Ureter (tissue), 1 donor: ENCODE results near the gene NPHP4. TPM values are rescaled to one million over a fixed set of nuclear protein-coding genes. Genes with fewer than 3 reads are reported as not detected.

Experiments
- DNase-seq: peaks from one replicate; pipeline ENCODE4 v3.0.0-alpha.2; 2020; ENCODE audit warnings: low spot score
- total RNA-seq: library from RNA; stranded (reverse); gene quantifications from one replicate; pipeline ENCODE4 v1.2.4, GENCODE V29; 2023
- donor health status: DM: yes; HTN: yes; CAD: no.

NPHP4 gene
- total RNA-seq, 1 donor from 2014 or later = 15.3 TPM

- no peak for DNase-seq
These were observed 41.0 kb downstream of the NPHP4 start for GRCh38 chr1:5950994-5951785.

- no peak for DNase-seq
These were observed 41.9 kb downstream of the NPHP4 start for GRCh38 chr1:5950201-5950895.

- DNase-seq = peak; percentile 5
These were observed 42.5 kb downstream of the NPHP4 start for GRCh38 chr1:5949761-5950100.

DNA sequence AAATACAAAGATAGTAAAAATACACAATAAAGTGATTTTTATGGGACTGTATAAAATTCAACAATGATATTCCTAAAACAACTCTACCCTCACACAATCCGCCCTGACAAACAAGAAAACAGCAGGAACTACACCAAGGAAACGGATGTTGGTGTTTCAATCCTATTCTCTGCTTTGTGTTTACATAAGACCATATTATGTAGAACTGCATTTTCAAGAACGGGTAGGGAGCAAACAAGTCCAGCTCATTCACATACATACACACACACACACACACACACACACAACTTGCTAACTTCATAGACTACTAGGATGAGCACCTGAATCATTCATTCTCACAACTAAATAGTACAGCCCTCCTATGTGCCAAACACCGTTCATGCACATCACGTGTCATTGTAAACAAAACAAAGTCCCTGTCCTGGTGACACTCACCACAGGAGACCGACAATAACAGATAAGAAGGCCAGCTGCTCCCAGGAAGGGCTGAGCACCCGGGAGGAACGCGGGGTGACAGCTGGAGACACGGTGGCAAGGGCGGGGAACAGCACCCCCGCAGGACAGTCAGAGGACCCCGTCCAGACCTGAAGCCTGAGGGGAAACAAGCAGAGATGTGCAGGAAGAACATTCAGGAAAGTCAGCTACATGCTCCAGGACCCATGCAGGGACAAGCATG lies 43.0 kb downstream of the NPHP4 start:
- DNase-seq = peak; percentile 28

DNA sequence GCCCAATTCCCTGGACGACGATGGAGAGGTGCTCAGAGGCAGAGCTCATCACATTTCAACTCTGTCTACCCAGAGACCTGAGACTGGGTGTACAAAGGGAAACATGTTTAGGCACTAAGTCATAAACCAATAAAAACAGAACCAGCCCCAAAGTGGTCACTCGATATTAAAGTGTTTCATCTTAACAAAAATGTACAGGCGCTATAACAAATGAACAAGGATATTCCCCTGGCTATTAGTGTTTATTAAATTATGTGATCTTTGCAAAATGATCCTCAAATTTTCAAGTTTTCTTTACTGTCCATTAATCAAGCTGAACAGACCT lies 43.6 kb downstream of the NPHP4 start:
- DNase-seq = no peak

- DNase-seq = peak; percentile 32
These were observed 44.1 kb downstream of the NPHP4 start for GRCh38 chr1:5947978-5948680.

DNA sequence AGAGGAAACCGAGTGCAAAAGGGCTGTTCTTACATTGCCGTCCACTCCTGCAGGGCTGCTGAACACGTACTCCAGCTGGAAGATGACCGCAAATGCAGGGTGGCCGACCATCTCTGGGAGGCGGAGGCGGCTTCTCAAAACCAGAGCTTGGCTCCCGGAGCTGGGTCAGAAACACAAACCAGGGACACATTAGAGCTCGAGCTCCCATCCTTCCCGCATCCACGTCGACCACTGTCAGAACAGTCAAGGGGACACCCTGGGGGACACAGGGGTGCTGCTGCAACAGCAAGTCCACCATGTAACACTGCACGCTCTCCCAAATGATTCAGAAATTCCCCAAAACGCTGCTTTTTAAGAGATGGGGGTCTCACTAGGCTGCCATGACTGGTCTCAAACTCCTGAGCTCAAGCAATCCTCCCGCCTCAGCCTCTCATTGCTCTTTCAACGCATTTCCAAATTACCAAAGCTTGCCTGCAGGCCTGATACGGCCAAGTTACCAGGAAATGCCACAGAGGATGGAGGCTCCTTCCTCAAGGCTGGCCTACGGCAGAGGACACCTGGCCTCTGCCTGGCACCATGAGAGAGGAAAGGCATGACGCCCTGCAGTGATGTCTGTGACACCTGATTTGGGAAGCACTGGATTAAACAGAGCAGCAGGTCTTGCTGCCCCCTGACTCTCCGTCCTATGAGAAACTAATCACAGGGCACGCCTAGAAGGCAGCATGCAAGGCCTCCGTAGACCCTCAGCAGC lies 45.0 kb downstream of the NPHP4 start:
- peak; percentile 27 for DNase-seq

DNA sequence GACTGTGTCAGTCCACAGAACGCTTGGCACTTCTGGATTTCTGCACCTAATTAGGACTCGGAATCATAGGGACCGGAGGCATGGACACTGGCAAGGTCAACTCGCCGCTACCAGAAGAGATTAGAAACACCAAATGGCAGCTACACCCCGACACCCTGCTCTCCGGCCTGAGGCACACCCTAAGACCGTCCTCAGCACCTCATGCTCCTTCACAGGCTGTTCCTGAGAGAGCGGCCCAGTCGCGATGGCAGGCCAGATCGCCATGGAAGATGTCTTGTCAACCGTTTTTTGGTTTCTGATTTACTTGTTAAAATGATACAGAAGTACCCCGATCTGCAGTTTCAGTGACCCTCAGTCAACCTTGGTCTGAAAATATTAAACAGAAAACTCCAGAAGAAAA lies 46.8 kb downstream of the NPHP4 start:
- DNase-seq = peak; percentile 20

DNA sequence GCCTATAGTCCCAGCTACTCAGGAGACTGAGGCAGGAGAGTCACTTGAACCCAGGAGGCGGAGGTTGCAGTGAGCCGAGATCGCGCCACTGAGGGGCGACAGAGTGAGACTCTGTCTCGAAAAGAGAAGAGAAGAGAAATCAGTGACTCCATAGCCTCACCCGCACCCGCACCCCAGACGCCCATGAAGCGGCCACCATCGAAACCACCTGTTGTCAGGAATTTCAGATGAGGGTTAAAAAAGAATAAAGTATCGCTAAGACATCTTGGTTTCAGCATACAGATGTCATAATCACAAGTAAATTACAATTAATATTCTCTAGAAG lies 47.4 kb downstream of the NPHP4 start:
- DNase-seq = peak; percentile 37

GRCh38 chr1:5944154-5944842 lies 47.9 kb downstream of the NPHP4 start:
- peak; percentile 31 for DNase-seq

DNA sequence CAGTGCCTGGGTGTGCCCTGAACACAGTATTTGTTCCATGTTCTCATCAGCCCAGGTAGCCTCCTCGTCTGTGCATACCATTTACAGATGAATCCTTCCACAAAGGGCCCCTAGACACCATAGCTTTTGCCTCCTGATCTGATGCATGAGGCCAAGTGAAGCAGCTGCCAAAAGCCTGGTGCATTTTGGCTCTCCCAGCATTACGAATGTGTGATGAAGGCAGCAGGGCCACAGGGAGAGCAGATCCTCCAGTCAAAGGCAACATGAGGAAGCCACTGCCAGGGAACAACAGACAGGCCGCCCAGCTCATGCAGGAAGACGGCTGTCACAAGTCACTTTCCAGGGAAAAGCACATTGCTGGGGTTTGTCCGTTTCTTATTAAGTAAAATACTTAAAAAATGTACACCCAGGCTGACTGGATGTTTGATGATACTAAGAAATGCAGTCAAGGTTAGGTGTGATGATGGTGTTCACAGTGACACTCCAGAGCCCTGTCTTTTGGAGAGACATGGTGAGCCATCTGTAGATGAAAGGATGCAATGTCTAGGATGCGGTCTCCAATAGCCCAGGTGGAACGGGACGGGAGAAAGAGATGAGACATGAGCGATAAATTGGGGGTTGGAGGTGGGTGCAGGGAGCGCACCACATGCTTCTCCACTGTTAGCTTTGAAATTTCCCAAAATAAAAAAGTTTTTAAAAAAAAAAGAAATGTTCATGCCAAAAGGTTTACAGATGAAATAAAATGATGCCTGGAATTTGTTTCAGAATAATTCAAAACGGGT lies 48.7 kb downstream of the NPHP4 start:
- peak; percentile 35 for DNase-seq

DNA sequence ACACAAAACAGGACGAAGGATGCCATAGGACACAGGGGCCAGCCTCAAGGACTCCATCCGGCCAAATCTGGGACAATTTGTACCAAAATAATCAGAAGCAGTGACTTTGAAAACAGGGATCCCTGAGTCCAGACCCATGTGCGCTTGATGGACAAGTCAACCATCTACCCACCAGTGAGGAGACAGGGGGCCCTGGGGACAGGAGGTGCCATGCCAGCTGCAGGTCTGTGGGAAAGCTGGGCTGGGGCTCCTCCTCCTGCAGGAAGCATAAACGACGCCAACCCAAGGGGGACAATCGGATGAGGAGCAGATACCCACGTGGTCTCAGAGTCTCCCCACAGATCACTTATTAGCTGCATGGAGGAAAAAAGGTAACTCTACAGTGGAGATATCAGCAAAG lies 50.6 kb downstream of the NPHP4 start:
- DNase-seq = peak; percentile 32

- DNase-seq = no peak
These were observed 51.4 kb downstream of the NPHP4 start for GRCh38 chr1:5940723-5941407.

GRCh38 chr1:5939271-5940170 lies 52.7 kb downstream of the NPHP4 start:
- no peak for DNase-seq

GRCh38 chr1:5938101-5938646 lies 54.1 kb downstream of the NPHP4 start:
- DNase-seq = peak; percentile 35

GRCh38 chr1:5937373-5937857 lies 54.8 kb downstream of the NPHP4 start:
- DNase-seq = no peak

- peak; percentile 22 for DNase-seq
These were observed 55.4 kb downstream of the NPHP4 start for GRCh38 chr1:5936621-5937372.
